ENCODE results near the gene ZNF324. TPM values are rescaled to one million over a fixed set of nuclear protein-coding genes. Genes with fewer than 3 reads are reported as not detected.

ZNF324 gene
- total and polyA plus RNA-seq, 2 of the 4 experiments (the other 2 are of a cell fraction): 6.0 to 6.6 TPM

GRCh38 chr19:58518256-58519086, 51.6 kb downstream of the ZNF324 start:
- peak overlapping the region; percentile 81 for H2AK5ac ChIP-seq (ENCODE audit: low read depth, low read length)
- DNase-seq (no peak), ATAC-seq (ENCODE audit: low read depth) (no peak)
- peak overlapping the region; percentile 69 for H3K4me3 ChIP-seq (ENCODE audit: insufficient read depth, low read depth, low read length)
- H2AFZ ChIP-seq (replicated peaks; ENCODE audit: low read length, poor library complexity): peak overlapping the region; percentile 98
- intact Hi-C loops (cut with micrococcal nuclease) (loop anchor here (1.0 to 5.0 kb wide), 3 partner anchors 19 to 211 kb away; partner anchors contain the start of genes ERVK3-1 and MZF1), dilution Hi-C loops (cut with HindIII; ENCODE audit: low sequenced_read_pairs, unreplicated experiment) (no loop called here), in situ Hi-C loops (cut with MboI; ENCODE audit: low sequenced_read_pairs) (no loop called here)
- H3K36me3 ChIP-seq (ENCODE audit: control insufficient read depth, insufficient read depth, low read length): peaks cover 16% of the 10 kb centered on the region
- WGBS, 2 experiments (ENCODE audit: extremely low coverage in 2 of 2, insufficient read length in 1 of 2): 5% methylated on average over 14 of the region's 22 CpGs; no CpG with 5 or more reads in 1 of the 2 experiments
- ChIA-PET CTCF (interaction anchor here (0.6 to 1.1 kb wide), 2 partner anchors 13 to 25 kb away, joined by 4 to 6 read pairs; partner anchors contain the start of gene TRIM28), POLR2A (ENCODE audit: unreplicated experiment) (interaction anchor here (1.5 kb wide), 1 partner anchor 25 kb away, joined by 6 read pairs; the partner anchor contains the start of gene TRIM28)
- peak overlapping the region; percentile 98 for H2AK9ac ChIP-seq (replicated peaks; ENCODE audit: low read depth, low read length, poor library complexity)
- H3K23ac ChIP-seq (ENCODE audit: low read depth, low read length): peak overlapping the region; percentile 68
- peak overlapping the region; percentile 44 for H2BK5ac ChIP-seq (ENCODE audit: low read depth, low read length, poor library complexity, severe bottlenecking)
- H3K18ac ChIP-seq (ENCODE audit: low read depth, low read length): no peak overlapping the region
- peak overlapping the region; percentile 80 for H3K14ac ChIP-seq (replicated peaks; ENCODE audit: low read depth, low read length)
- H3K4me1 ChIP-seq (ENCODE audit: control insufficient read depth, insufficient read depth, low read length): peaks cover 6% of the 10 kb centered on the region
- H3K9ac ChIP-seq (ENCODE audit: low read depth, low read length): peak overlapping the region; percentile 96
- H2BK15ac ChIP-seq (ENCODE audit: low read depth, low read length): no peak overlapping the region
- peaks cover 26% of the 10 kb centered on the region for H4K20me1 ChIP-seq (ENCODE audit: insufficient read depth, low read length)
- peak overlapping the region; percentile 85 for H3K4ac ChIP-seq (ENCODE audit: low read depth, low read length)
- no peaks in the 10 kb centered on the region for H3K27me3 ChIP-seq (ENCODE audit: control insufficient read depth, insufficient read depth, low read length)
- H3K4me2 ChIP-seq (ENCODE audit: low read depth, low read length): peak overlapping the region; percentile 94
- no peaks in the 10 kb centered on the region for H3K9me3 ChIP-seq (ENCODE audit: control insufficient read depth, insufficient read depth, low read length)
- no peak overlapping the region for H2BK120ac ChIP-seq (ENCODE audit: low read depth, low read length)
- peak overlapping the region; percentile 21 for H4K5ac ChIP-seq (ENCODE audit: low read depth, low read length)
- H3K79me1 ChIP-seq (ENCODE audit: low read depth in 1 of 2, low read length in 2 of 2): peaks cover 0 to 53% of the 10 kb centered on the region in 2 experiments; a peak in 3 of 4 replicates
- BruUV-seq (replicated peaks): no TSS peak
- peak overlapping the region; percentile 80 for H3K56ac ChIP-seq (ENCODE audit: extremely low read depth, insufficient read depth, low read length)
- peak overlapping the region; percentile 93 for H4K91ac ChIP-seq (ENCODE audit: insufficient read depth, low read depth, low read length)
- peak overlapping the region; percentile 87 to 93; a peak in 3 of 4 replicates for H4K8ac ChIP-seq (ENCODE audit: low read depth in 2 of 2, low read length in 2 of 2)
- H3K9me1 ChIP-seq (ENCODE audit: insufficient read depth, low read length): peaks cover 11% of the 10 kb centered on the region
- H3K27ac ChIP-seq (ENCODE audit: insufficient read depth, low read length): peak overlapping the region; percentile 93
- no peak overlapping the region for H2BK20ac ChIP-seq (ENCODE audit: low read depth, low read length)
- TF ChIP-seq FOS (IDR thresholded peaks at IDR 0.05; ENCODE audit: low read depth, low read length) (no peak), CEBPB (IDR thresholded peaks at IDR 0.05; ENCODE audit: low read depth, low read length) (no peak), BHLHE40 (IDR thresholded peaks at IDR 0.05; ENCODE audit: low read depth, low read length) (no peak), ELK1 (IDR thresholded peaks at IDR 0.05; ENCODE audit: borderline replicate concordance, low read depth, low read length) (no peak), RCOR1 (IDR thresholded peaks at IDR 0.05; ENCODE audit: insufficient replicate concordance, low read length) (no peak), MAFK (IDR thresholded peaks at IDR 0.05; ENCODE audit: low read depth, low read length) (no peak), CTCF (conservative IDR thresholded peaks at IDR 0.05; ENCODE audit: low read depth, low read length) (no peak), MAZ (IDR thresholded peaks at IDR 0.05; ENCODE audit: borderline replicate concordance, low read depth, low read length) (no peak), RFX5 (IDR thresholded peaks at IDR 0.05; ENCODE audit: low read depth, low read length) (no peak), CHD1 (IDR thresholded peaks at IDR 0.05; ENCODE audit: low read depth, low read length) (no peak), MXI1 (IDR thresholded peaks at IDR 0.05; ENCODE audit: borderline replicate concordance, low read depth, low read length) (no peak), NFE2L2 (IDR thresholded peaks at IDR 0.05; ENCODE audit: low read depth, low read length) (no peak)
- TF ChIP-seq, protein P1, sequence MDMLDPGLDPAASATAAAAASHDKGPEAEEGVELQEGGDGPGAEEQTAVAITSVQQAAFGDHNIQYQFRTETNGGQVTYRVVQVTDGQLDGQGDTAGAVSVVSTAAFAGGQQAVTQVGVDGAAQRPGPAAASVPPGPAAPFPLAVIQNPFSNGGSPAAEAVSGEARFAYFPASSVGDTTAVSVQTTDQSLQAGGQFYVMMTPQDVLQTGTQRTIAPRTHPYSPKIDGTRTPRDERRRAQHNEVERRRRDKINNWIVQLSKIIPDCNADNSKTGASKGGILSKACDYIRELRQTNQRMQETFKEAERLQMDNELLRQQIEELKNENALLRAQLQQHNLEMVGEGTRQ (IDR thresholded peaks at IDR 0.05; ENCODE audit: low read depth, low read length): no peak
